CD14-positive monocyte (primary cell): ENCODE data around the gene HNRNPA2B1. TPM values are rescaled to one million over a fixed set of nuclear protein-coding genes. Genes with fewer than 3 reads are reported as not detected.

Experiments
- DNase-seq, 3 donors: peaks; one replicate each; pipeline ENCODE4 v3.0.0-alpha.2; 2011 to 2022
- H2AFZ ChIP-seq: 2 replicates; pipeline ENCODE4 v1.6.0; 2012; ENCODE audit warnings: mild to moderate bottlenecking, low read depth, low read length, inconsistent platforms; ENCODE audit not compliant: insufficient read depth, poor library complexity, severe bottlenecking
- H3K27ac ChIP-seq, 2 donors: 1 replicate in 1 of 2; 2 replicates in 1 of 2; pipeline ENCODE4 v1.5.1; 2012 to 2013; ENCODE audit warnings: low read length in 2 of 2, control low read depth in 1 of 2, inconsistent platforms in 1 of 2, low read depth in 1 of 2, mild to moderate bottlenecking in 1 of 2
- H3K27me3 ChIP-seq, 2 donors: one replicate each; pipeline versions ENCODE4 v1.6.0 to v1.6.1; 2011 to 2013; ENCODE audit warnings: low read length in 2 of 2; ENCODE audit not compliant: control insufficient read depth in 2 of 2, insufficient read depth in 2 of 2
- H3K36me3 ChIP-seq, 2 donors: replicated peaks in 1 of 2; 1 replicate in 1 of 2; 2 replicates in 1 of 2; pipeline versions ENCODE4 v1.5.1 to v1.6.1; 2012 to 2013; ENCODE audit warnings: low read length in 2 of 2, control low read depth in 1 of 2, inconsistent platforms in 1 of 2, mild to moderate bottlenecking in 1 of 2; ENCODE audit not compliant: insufficient read depth in 2 of 2, control insufficient read depth in 1 of 2
- H3K4me1 ChIP-seq, 2 donors: 1 replicate in 1 of 2; 2 replicates in 1 of 2; pipeline versions ENCODE4 v1.5.1 to v1.6.1; 2012 to 2013; ENCODE audit warnings: low read length in 2 of 2, control low read depth in 1 of 2, inconsistent platforms in 1 of 2, mild to moderate bottlenecking in 1 of 2, moderate library complexity in 1 of 2; ENCODE audit not compliant: insufficient read depth in 2 of 2, control insufficient read depth in 1 of 2
- H3K4me2 ChIP-seq: replicated peaks from 2 replicates; pipeline ENCODE3; 2012; ENCODE audit warnings: low read length, moderate library complexity, mild to moderate bottlenecking; ENCODE audit not compliant: poor library complexity, severe bottlenecking; ENCODE audit errors: extremely low read depth
- H3K4me3 ChIP-seq, 3 experiments: fragments of 200-600 bp in 1 of 3; sonication (generic) in 1 of 3; replicated peaks in 1 of 3; 1 replicate in 2 of 3; 2 replicates in 1 of 3; pipeline ENCODE4 v1.5.1; 2011 to 2013; ENCODE audit warnings: low read length in 3 of 3, mild to moderate bottlenecking in 3 of 3, control low read depth in 2 of 3, low read depth in 2 of 3, inconsistent platforms in 1 of 3, moderate library complexity in 1 of 3
- H3K79me2 ChIP-seq: 2 replicates; pipeline ENCODE4 v1.6.0; 2012; ENCODE audit warnings: mild to moderate bottlenecking, control low read depth, inconsistent platforms, low read length, moderate library complexity; ENCODE audit not compliant: insufficient read depth
- H3K9ac ChIP-seq: 2 replicates; pipeline ENCODE4 v1.6.0; 2017; ENCODE audit warnings: low read length, mild to moderate bottlenecking; ENCODE audit not compliant: insufficient read depth, poor library complexity, severe bottlenecking
- H3K9me3 ChIP-seq, 2 donors: replicated peaks in 1 of 2; 1 replicate in 1 of 2; 2 replicates in 1 of 2; pipeline versions ENCODE4 v1.5.1 to v1.6.1; 2012 to 2013; ENCODE audit warnings: low read length in 2 of 2, control low read depth in 1 of 2; ENCODE audit not compliant: control insufficient read depth in 1 of 2, insufficient read depth in 1 of 2
- H4K20me1 ChIP-seq: 2 replicates; pipeline ENCODE4 v1.6.0; 2012; ENCODE audit warnings: mild to moderate bottlenecking, low read length, control low read depth, moderate library complexity; ENCODE audit not compliant: insufficient read depth
- H3K27ac Mint-ChIP-seq, 7 donors: one replicate each; pipeline ENCODE4 v1.8.0; 2020; ENCODE audit warnings: mild to moderate bottlenecking in 7 of 7, mixed read lengths in 7 of 7, moderate library complexity in 6 of 7, inconsistent platforms in 2 of 7
- H3K27me3 Mint-ChIP-seq, 3 donors: one replicate each; pipeline ENCODE4 v1.8.0; 2021 to 2022; ENCODE audit warnings: low read depth in 3 of 3, mild to moderate bottlenecking in 3 of 3, mixed read lengths in 3 of 3, moderate library complexity in 3 of 3, inconsistent platforms in 1 of 3
- H3K36me3 Mint-ChIP-seq, 2 donors: one replicate each; pipeline ENCODE4 v1.8.0; 2020; ENCODE audit warnings: mixed read lengths in 2 of 2, inconsistent platforms in 1 of 2, mild to moderate bottlenecking in 1 of 2
- H3K4me1 Mint-ChIP-seq: one replicate; pipeline ENCODE4 v1.8.0; 2020; ENCODE audit warnings: mild to moderate bottlenecking, mixed read lengths
- H3K4me3 Mint-ChIP-seq, 2 donors: one replicate each; pipeline ENCODE4 v1.8.0; 2020; ENCODE audit warnings: mild to moderate bottlenecking in 2 of 2, mixed read lengths in 2 of 2, moderate library complexity in 1 of 2
- H3K9me3 Mint-ChIP-seq, 7 donors: one replicate each; pipeline ENCODE4 v1.8.0; 2020 to 2022; ENCODE audit warnings: mixed read lengths in 7 of 7, mild to moderate bottlenecking in 6 of 7, moderate library complexity in 6 of 7, inconsistent platforms in 2 of 7
- whole genome bisulfite sequencing: methylation state at CpG from one replicate; pipeline ENCODE4 v1.1.5; 2013; ENCODE audit warnings: missing lambda C conversion rate; ENCODE audit not compliant: insufficient coverage; 5-methylcytosine and 5-hydroxymethylcytosine counted together
- intact Hi-C, 2 donors: fragments of 100-400 bp; cut with micrococcal nuclease; formaldehyde crosslinking; loops; one replicate each; pipeline versions ENCODE4 v1.15.0 to v1.15.1; 2023
- polyA plus RNA-seq, 3 donors: library from polyadenylated mRNA; depleted of rRNA in 1 of 3; unstranded in 2 of 3; stranded (reverse) in 1 of 3; fragments of 300-500 nt in 2 of 3; fragments of >200 nt in 1 of 3; fragmentation: Illumina TruSeq in 2 of 3; gene quantifications; 1 replicate in 2 of 3; 2 replicates in 1 of 3; pipeline ENCODE4 v1.2.3, GENCODE V29; 2012 to 2021
- TF ChIP-seq, protein P1 (sequence below): fragments of 200-600 bp; IDR thresholded peaks from one replicate; pipeline ENCODE4 v1.8.0; 2022; ENCODE audit warnings: antibody characterized with exemption, mild to moderate bottlenecking

Gene HNRNPA2B1
- polyA plus RNA-seq, 3 donors, result 249 to 391 (median 269) TPM

DNA sequence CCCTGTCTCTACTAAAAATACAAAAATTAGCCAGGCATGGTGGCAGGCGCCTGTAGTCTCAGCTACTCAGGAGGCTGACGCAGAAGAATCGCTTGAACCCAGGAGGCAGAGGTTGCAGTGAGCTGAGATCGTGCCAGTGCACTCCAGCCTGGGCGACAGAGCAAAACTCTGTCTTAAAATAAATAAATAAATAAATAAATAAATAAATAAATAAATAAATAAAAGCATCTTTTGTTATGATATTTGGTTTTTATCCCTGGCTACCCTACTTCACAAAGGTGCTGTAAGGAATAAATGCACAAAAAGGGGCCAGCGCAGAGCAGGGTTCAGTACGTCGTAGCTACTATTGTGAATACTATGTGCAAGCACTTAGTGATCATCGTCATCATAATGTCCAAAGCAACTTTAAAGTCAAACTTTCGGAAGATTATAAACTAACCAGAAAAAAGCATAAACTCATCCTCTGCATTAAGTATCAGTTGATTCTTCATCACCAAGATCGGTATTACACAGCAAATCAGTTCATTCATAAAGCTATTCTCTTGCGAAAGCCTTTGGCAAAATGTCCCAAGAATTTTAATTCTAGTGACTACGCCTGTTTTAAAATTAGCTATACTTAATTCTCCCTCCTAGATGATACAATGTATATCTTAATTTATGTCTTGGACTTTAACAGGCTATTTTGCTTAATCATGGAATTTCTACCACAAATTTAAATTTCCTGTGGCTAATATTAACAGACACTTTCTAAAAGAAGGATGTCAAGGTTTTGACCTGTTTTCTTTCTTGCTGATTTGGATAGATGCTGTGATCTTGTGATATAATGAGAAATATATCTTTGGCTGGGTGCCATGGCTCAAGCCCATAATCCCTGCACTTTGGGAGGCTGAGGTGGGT, 56.1 kb downstream of the HNRNPA2B1 start:
- Mint-ChIP-seq H3K36me3 (no peaks in the 10 kb centered on the region), H3K27me3 (peaks cover 2 to 4% (median 2%) of the 10 kb centered on the region in 3 donors), H3K4me3 (no peak overlapping the region), H3K27ac (peak overlapping the region in 2 of 7 donors; percentile 42 to 68), H3K4me1 (peaks cover 40% of the 10 kb centered on the region), H3K9me3 (peaks cover 0 to 11% (median 7%) of the 10 kb centered on the region in 7 donors)
- no peaks in the 10 kb centered on the region for H3K79me2 ChIP-seq
- no peak overlapping the region for H3K4me3 ChIP-seq
- no peaks in the 10 kb centered on the region for H3K27me3 ChIP-seq
- peaks cover 39 to 40% of the 10 kb centered on the region in 2 donors for H3K4me1 ChIP-seq
- H3K4me2 ChIP-seq, result no peak overlapping the region
- no peaks in the 10 kb centered on the region for H3K9me3 ChIP-seq
- no peak overlapping the region for H3K9ac ChIP-seq
- TF ChIP-seq, protein P1, sequence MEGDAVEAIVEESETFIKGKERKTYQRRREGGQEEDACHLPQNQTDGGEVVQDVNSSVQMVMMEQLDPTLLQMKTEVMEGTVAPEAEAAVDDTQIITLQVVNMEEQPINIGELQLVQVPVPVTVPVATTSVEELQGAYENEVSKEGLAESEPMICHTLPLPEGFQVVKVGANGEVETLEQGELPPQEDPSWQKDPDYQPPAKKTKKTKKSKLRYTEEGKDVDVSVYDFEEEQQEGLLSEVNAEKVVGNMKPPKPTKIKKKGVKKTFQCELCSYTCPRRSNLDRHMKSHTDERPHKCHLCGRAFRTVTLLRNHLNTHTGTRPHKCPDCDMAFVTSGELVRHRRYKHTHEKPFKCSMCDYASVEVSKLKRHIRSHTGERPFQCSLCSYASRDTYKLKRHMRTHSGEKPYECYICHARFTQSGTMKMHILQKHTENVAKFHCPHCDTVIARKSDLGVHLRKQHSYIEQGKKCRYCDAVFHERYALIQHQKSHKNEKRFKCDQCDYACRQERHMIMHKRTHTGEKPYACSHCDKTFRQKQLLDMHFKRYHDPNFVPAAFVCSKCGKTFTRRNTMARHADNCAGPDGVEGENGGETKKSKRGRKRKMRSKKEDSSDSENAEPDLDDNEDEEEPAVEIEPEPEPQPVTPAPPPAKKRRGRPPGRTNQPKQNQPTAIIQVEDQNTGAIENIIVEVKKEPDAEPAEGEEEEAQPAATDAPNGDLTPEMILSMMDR, result no peak
- no peak overlapping the region for H2AFZ ChIP-seq
- WGBS, result 94% methylated on average over 3 of the region's 13 CpGs
- no peak overlapping the region for H3K27ac ChIP-seq
- peak in 1 of 3 donors; percentile 31 for DNase-seq
- no peaks in the 10 kb centered on the region for H3K36me3 ChIP-seq
- intact Hi-C loops, result no loop called here
- H4K20me1 ChIP-seq, result no peaks in the 10 kb centered on the region

DNA sequence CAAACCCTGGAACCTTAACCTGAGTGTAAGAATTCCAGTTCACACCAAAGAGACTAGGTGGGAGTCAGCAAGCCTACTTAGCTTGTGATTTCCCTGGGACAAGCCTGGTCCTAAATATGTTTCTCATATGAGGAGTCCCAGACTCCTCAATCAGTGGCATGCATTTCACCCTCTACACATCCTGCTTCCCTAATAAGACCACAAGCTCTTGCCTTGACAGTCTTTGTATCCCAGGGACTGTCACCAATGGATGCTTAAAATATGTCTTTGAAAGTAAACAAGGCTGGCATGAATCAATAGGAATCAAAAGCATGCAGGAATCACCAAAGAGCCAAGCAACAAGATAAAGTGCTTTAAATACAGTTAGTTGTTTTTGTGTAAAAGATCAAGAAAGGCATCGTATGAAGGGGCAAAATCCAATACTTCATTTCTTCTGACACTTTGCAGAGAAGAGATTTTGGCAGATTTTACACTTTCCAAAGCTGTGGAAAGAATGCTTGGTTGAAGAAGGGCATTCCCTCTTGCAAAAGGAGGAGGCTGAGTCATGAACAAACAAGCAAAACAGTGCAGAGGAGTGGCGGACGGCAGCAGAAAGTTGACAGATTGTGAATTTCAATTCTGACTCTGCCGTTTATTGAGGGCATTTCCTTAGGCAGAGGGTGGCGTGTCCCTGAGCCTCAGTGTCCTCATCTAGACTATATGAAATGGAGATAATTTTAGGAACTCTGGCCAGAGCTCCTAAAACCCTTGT, 57.1 kb downstream of the HNRNPA2B1 start:
- Histone ChIP-seq H3K79me2 (no peaks in the 10 kb centered on the region), H3K4me1 (peaks cover 43 to 45% of the 10 kb centered on the region in 2 donors), H2AFZ (no peak overlapping the region), H3K9me3 (peaks cover 0 to 3% of the 10 kb centered on the region in 2 donors), H3K9ac (no peak overlapping the region), H3K36me3 (no peaks in the 10 kb centered on the region), H3K4me2 (no peak overlapping the region), H3K27ac (no peak overlapping the region), H3K27me3 (no peaks in the 10 kb centered on the region), H3K4me3 (no peak overlapping the region), H4K20me1 (no peaks in the 10 kb centered on the region)
- peaks cover 0 to 16% (median 13%) of the 10 kb centered on the region in 7 donors for H3K9me3 Mint-ChIP-seq
- peak in 1 of 3 donors; percentile 42 for DNase-seq
- no peaks in the 10 kb centered on the region for H3K36me3 Mint-ChIP-seq
- intact Hi-C loops, result no loop called here
- WGBS, result 53% methylated on average over 3 of the region's 5 CpGs
- peak overlapping the region in 1 of 2 donors; percentile 14 for H3K4me3 Mint-ChIP-seq
- peaks cover 44% of the 10 kb centered on the region for H3K4me1 Mint-ChIP-seq
- H3K27me3 Mint-ChIP-seq, result peaks cover 2 to 4% (median 2%) of the 10 kb centered on the region in 3 donors
- H3K27ac Mint-ChIP-seq, result peak overlapping the region in 1 of 7 donors; percentile 18
- TF ChIP-seq, protein P1, result no peak
